GM12801 (cell line): ENCODE results near the gene ECD.

Experiments
- TF ChIP-seq, protein P1 (sequence below): IDR thresholded peaks from one replicate; pipeline ENCODE4 v1.5.1; 2011; ENCODE audit warnings: control low read depth; ENCODE audit not compliant: insufficient read length; ENCODE audit errors: extremely low read depth

Gene ECD

DNA sequence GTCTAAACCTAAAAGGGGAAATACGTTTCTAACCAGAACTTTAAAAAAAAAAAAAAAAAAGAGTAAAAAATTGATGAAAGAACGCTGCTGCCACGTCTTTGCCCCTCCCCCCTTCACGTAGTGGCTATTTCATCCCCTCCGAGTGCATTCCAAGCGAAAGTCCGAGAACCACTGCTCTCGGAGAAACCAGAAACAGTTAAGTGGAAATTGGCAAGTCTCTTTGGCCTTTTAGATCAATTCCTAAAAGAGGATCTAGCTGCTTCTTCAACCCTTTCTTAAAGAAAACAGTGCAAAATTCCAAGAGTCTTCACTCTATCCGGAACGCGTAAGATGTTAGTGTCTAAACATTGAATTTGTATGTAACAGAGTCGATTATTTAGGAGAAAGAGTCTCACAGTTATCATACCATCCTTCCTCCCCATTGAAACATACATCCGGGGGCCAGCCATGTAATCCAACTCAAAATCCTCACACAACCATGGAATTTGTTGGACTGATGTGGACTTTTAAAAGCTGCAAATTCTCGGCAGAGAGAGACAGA, 72.3 kb downstream of the ECD start:
- TF ChIP-seq, protein P1, sequence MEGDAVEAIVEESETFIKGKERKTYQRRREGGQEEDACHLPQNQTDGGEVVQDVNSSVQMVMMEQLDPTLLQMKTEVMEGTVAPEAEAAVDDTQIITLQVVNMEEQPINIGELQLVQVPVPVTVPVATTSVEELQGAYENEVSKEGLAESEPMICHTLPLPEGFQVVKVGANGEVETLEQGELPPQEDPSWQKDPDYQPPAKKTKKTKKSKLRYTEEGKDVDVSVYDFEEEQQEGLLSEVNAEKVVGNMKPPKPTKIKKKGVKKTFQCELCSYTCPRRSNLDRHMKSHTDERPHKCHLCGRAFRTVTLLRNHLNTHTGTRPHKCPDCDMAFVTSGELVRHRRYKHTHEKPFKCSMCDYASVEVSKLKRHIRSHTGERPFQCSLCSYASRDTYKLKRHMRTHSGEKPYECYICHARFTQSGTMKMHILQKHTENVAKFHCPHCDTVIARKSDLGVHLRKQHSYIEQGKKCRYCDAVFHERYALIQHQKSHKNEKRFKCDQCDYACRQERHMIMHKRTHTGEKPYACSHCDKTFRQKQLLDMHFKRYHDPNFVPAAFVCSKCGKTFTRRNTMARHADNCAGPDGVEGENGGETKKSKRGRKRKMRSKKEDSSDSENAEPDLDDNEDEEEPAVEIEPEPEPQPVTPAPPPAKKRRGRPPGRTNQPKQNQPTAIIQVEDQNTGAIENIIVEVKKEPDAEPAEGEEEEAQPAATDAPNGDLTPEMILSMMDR, result no peak

DNA sequence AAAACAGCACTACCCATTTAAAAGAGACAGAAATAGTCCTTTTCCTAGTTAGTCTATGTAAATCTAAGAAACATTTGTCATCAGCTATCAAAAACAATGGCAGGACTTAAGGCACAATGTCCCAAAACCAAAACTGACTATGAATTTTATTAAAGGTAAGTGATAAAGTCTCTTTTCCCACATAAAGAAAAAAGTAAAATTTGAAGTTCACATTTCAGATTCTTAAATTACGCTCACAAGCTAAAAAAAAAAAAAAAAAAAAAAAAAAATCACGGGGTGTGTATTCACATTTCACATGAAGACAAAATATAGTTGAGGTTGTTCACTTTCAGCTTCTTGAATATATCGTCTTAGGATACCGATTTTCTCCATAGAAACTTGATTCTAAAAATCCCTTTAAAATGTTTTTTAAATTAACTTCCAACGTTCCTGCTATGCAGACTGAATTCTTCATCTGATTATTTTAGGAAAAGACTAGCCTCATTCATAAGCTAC, 72.8 kb downstream of the ECD start:
- TF ChIP-seq, protein P1, result no peak

DNA sequence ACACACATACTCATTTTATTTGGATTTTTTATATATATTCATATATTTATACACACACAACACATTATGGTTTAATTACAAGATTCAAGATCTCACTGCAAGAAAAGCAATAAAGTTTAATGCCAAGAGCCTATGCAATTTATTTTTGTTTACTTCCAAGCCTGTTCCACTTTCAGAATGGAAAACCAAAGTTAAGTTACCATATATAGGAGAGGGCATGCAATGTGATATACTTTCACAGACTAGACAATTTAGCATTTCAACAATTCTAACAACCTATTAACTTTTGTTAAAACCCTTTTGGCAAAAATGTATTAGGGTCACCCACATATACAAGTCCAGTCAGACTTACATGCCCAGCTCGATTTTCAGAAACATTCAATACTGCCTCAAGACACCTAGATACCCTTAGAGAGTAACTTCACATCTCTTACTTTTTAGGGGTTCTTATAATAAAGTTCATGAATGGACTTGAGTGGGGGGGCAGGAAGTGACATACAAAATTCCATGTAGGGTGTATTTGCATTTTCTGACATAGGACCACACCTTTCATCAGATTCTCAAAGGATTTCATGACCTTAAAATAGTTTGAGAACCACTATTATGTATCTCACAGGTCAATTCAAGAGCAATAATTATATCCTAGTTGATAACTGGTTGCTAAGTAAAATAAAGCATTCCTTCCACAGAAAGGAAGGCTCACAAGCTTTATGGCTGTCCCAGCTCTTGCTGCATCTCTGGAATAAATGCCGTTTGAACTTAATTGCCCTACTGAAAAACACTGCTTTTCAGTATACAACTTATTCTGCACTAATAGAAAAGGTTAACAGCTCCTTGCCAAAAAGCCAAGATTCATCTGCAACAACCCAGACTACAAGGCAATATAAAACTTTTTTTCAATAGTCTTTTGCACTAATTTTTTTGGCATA, 73.6 kb downstream of the ECD start:
- TF ChIP-seq, protein P1, result no peak

DNA sequence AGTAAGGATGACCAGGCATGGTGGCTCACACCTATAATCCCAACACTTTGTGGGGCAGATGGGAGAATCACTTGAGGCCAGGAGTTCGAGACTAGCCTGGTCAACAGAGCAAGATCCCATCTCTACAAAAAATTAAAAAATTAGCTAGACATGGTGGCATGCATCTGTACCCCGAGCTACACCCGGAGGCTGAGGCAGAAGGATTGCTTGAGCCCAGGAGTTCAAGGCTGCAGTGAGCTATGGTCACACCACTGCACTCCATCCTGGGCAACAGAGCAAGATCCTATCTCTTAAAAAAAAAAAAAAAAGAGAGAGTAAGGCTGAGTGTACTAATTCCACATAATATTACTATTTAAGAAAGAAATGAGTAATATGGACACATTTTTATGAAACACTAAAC, 75.0 kb downstream of the ECD start:
- TF ChIP-seq, protein P1, result no peak

DNA sequence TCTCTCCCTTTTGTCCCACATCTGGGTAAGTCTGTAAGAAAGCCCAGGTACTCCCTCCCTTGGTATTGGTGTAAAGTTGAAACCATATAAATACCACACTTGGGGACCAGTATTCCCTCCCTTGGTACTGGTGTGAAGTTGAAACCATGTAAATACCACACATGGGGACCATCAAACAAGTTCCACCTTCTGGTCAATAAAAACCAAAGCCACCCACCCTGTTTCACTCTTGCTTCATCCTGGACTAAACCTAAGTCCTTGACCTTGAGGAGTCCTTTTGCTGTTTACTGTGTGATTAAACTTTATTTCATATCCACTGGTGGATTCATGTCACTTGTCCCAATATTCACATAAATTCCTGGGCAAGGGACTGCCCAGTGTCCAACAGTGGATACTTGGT, 79.5 kb downstream of the ECD start:
- TF ChIP-seq, protein P1, result no peak

DNA sequence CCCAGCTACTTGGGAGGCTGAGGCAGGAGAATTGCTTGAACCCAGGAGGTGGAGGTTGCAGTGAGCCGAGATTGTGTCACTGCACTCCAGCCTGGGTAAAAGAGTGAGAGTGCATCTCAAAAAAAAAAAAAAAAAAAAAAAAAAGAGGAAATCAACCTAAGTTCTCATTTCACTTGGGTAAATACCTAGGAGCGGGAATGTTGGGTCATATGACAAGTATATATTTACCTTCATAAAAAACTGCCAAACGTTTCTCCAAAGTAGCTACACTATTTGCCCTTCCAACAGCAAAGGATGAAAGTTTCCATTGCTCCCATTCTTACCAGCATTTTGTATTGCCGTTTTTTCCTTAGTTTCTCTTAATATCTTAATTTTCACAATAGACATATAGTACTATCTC, 81.0 kb downstream of the ECD start:
- TF ChIP-seq, protein P1, result no peak

DNA sequence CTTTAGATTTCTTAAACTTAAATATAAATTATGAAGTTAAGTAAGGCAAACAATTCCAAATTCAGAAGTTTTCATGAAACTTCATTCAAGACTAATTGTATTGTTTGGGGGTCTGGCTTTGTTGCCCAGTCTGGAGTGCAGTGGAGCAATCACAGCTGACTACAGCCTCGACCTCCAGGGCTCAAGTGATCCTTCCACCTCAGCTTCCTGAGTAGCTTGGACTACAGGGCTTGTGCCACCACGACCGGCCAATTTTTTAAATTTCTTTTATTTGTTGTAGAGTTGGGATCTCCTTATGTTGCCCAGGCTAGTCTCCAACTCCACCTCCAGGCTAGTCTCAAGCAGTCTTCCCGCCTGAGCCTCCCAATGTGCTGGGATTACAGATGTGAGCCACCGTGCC, 83.6 kb downstream of the ECD start:
- TF ChIP-seq, protein P1, result no peak
